ENCODE measurements around the gene C10orf90. TPM values are rescaled to one million over a fixed set of nuclear protein-coding genes. Genes with fewer than 3 reads are reported as not detected.

The C10orf90 gene
- total RNA-seq, 1 donor from 2014 or later: 1.2 TPM

DNA sequence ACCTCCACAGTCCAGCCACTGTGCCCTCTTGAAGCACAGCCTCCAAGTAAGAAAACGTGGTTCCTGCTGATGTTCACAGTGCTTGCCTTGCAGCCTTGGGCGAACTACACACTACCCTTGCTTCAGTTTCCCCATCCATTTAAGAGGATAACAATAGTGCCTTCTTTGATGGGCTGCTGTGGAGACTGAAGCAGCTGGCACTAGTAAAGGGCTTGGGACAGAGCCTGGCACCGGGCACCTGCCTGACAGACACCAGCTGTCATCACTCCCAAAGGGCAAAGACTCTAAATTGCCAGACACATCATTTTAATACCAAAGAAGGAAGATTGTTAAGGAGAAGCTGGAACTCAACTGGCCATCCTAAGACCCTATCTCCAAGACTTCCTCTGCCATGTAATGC is 3.1 kb upstream of the C10orf90 start:
- DNase-seq: no peak

DNA sequence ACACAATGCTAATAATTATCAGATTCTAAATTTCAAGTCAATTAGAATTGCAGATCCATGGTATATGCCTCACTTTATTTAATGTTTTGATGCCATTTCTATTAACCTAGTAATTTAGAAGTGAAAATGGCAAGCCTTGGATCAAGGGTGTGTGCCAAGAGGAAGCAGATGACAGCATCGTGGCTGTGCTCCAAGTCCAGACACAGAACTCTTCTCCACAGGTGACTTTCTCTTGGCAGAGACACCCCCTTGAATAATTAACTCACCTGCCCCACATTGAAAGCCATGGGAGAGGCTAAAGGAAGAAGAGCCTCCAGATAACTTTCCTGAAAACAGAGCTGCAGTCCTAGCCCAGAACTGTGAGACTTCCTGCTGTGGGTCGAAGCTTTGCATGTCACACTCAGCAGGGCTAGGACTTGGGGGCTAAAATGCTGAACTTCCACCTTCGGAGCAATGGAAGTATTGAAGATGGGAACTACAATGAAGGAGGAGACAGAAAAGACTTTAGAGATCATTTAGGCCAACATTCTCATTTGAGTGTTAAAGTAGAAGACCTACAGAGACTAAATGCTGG is 996 bp upstream of the C10orf90 start:
- DNase-seq: no peak

DNA sequence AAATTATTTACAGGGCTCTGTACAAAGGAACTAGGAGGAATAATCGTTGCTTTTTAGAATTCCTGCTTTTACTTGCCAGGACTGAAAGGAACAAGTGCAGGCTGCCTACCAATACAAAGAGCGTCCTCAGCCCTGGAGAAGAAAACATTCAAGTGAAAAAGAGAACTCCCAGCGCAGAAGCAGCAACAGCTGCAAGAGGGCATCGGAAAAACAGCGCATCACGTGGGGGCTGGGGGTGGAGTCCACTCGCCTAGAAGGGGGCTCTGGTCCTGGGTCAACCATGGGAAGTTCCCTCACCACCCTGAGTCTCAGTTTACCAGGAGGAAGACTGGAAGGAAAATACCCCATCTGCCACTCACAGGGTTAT is 385 bp upstream of the C10orf90 start:
- DNase-seq: no peak

DNA sequence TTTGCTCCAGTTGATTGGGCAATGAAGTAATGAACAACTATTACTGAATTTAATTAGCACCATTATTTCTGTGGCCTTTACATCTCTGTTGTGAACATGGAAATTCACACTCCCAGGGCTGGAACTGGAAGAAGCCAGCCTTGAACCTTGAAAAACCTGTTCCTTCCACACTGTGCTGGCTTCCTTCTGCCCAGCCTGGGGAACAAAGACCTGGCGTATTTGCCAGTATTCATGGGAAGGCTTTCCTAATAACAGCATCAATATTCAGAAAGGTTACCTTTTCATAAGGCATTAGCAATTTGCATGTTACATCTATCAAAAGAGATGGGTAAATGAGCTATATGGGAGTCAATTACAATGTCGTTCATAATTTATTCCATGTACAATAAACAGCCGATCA is 1.3 kb downstream of the C10orf90 start:
- DNase-seq: no peak

DNA sequence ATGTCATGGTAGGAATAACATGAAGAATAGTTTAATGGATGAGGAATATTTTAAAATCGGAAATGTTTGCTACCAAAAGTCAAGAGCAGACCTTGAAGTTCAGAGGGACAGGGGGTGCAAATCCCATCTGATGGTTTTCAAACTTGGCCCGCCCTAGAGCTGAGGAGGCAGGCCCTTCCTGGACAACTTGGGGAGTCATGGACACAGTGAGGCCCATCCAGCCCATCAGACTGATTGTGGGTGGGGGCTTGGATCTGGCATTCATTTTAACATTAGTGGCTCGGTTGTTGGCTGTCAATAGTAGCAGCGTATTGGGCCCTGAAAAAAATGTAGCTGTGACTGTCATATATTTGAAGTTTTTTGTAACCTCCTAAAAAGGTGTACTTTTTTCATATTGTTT is 2.0 kb downstream of the C10orf90 start:
- DNase-seq: no peak

DNA sequence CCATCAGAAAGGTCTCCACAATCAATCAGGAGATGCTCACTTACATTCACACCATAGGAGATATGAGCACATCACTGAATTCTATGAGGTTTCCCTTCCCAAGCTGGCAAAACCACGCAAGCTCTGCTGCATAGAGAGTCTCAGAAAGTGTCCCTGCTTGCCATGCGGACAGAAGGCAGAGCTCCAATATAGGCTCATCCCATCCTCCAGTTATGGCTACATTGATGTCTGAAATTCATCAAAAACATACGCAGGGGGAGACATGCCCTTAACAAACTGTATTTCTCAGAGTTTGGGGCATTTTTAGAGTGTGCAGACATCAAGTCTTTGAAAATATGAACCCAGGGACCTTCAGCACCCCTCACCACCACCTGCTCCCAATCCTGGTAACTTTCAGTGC is 2.9 kb downstream of the C10orf90 start:
- no peak for DNase-seq

DNA sequence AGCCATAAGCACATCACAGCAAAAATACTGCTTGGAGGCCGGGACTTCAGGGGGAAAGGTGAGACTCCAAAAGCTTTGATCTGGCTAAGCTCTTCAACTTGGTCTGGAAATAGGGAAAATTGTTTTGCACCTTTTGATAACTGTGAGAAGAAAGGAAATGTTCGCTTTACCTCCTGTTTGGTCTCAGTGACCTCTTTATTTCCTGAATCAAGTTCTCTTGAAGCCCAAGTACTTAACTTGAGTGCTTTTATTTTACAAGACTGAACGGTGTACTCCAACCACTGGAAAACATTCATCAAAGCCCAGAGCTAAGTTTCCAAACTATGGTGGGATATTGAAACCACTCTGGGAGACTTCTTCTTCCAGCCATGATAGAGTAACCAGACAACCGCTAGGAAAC is 5.3 kb downstream of the C10orf90 start:
- DNase-seq: no peak

DNA sequence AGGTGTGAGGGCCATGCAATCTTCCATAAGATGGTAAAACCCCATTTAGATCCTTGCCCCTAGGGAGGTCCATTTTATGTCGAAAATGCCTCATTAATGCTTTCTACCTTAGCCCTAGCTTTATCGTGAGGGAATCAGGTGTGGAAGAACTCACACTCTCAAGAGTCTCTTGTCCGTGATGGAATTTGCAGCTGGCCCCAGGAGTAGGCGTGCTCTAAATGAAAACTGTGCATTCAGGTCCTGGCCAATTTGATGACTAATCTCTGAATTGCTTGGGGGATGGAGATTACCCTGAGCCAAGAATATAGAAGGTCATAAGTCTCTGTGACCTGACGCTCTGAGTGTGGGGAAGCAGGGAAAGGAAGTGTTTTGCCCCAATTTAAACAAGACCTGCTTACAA is 6.6 kb downstream of the C10orf90 start:
- peak; percentile 58 for DNase-seq

DNA sequence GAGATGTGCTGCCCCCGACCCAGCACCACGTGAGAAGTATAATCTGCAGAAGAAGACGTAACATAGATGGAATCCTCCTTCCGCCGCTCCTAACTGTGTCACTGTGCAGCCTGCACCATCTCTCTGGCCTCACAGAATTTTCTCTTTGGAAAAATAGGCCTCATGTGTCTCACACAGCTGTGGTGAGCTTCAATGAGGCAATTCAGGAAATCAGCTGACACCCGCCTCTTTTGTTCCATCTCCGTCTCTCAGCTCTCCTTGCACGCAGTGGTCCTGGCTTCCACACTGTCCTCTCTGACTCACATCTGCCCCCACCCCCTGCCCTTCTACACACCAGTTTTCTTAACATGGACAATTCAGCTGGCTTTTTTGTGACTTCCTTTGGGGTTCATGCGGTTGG is 7.2 kb downstream of the C10orf90 start:
- peak; percentile 89 for DNase-seq

DNA sequence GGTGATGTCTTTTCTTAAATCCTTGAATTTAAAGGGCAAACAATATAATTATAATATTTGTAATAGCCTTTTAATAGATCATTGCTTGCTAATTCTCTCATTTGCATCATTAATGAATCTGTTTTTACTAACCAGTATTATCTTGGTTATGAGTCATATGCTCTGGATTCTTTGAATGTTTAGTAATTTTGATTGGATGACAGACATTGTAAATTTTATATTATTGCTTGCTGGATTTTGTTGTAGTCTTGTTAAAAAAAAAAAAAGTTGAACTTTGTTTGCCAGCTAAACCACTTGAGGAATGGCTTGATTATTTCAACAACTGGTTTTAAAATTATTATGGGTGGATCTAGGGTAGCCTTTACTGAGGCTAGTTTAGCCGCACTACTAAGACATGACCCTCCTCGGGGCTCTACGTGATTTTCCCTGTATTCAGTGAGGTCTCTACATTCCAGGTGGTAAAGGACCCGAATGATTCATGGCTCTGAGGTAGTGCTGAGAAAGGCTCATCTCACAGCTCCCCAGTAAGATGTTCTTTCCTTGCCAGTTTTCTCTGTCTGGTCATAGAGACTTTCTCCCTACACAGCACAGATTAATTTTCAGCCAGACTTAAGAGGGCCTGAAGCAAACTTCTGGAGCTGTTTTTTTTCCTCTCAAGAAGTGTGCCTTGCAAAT is 8.5 kb downstream of the C10orf90 start:
- DNase-seq: peak; percentile 50

DNA sequence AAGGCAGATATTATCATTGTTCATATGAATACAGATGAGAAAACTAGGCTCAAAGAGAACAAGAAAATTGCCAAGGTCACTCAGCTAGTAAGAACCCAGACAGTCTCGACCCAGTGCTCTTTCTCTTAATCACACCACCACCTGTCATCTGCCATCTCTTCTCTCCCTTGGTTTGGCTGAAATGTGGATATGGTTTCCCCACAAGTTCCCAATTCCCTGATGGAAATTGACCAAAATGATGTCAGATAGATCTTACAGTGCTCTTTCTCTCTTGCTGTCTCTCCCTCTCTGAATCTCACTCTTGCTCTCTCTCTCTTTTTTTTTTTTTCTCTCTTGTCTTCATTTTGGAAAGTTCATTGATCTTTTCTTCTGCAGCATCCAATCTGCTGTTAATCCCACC is 9.1 kb downstream of the C10orf90 start:
- no peak for DNase-seq

DNA sequence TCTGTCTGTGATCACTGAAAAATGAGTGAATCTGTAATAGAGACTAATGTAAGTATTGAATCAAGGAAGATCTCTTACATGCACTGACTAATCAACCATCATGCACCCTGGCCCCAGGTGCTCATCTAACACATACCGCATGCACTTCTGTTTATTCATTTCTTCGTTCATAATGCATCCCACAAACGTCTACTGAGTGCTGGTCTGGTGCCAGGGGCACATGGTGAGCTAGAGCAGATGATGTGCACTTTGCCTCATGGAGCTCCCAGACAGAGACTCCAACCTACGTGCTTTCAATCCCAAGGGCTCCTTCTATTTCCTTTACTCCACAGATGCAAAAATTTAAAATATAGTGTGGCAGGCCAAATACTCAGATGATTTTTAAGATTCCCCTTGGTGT is 10.7 kb downstream of the C10orf90 start:
- DNase-seq: no peak

DNA sequence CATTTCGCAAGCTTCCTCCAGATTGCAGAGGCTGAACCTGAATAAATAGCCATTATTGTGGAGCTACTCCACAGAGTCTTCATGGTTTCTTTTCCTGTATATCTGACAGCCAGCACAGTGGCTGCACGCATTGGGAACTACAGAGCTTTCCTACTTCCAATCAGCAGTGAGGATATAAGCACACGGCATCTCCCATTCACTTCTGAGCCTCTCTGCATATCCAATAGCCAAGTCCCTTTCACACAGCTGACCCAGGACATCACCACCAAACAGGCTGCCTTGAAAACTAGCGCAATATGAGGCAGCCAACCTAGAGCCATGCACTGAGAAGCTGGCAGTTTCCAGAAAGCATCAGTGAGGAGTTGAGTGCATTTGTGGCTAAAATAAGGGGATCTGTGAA is 11.6 kb downstream of the C10orf90 start:
- DNase-seq: no peak

DNA sequence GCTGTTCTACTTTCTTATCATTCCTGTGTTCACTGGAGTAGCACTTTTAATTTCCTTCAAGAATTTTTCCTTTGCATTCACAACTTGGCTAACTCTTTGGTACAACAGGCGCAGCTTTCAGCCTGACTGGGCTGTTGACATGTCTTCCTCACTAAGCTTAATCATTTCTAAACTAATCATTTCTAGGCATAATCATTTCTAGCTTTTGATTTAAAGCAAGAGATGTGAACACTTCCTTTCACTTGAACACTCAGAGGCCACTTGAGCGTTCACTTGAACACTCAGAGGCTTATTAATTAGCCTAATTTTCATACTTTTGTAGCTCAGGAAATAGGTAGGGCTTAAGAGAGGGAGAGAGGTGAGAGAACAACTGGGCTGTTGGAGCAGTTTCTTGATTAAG is 15.9 kb downstream of the C10orf90 start:
- DNase-seq: no peak

DNA sequence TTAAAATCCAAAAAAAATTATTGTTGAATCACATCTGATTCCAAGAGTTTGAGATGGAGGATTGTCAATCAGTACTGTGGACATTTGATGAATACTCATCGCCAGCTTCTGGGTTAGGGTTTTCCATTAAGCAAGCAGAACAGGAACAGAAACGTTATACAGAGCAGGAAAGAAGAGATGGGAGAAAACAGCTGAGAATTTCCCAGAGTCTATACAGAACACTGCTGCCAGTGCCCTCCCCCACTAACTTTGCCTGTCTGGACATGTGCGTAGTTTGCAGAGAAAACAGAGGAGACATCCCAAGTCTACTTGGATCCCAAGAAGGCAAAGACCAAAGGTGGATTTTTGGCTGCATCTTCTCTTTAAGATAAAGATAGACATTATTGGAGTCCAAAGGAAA is 19.0 kb downstream of the C10orf90 start:
- DNase-seq: no peak

DNA sequence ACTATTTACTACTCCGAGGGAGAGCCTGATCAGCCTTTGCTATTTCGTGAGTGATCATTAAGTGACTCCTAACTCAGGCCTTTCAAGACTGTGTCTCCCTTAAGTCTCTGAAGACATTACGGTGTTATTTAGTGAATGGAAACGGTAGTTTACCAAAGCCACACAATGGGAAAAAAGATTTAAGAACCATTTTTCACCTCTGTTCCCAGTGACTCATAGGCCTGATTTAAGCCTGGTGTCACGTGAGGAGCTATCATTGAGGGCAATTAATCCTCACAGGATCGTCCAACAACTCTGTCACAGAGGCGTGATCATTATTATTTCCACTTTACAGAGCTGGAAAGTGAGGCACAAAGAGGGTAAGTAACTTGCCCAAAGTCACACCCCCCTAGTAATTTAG is 20.3 kb downstream of the C10orf90 start:
- no peak for DNase-seq

DNA sequence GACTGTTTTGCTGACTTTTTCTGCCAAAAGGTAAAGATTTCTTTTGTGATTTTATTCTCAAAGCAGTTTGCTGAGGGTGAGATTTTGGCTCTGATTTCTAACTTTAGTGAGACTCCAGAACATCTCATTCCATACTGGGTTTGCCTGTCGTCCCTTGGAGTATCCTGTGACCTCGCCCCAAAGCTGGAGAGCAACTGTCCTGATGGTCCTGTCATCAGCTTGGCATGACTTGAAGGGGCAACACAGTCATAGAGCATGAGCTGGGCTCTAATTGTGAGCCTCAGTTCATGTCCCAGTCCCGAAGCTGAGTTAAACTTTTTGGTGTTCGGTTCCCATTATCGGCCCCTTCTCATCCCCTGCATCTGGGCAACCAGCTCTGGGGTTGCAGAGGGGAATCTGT is 23.4 kb downstream of the C10orf90 start:
- no peak for DNase-seq

DNA sequence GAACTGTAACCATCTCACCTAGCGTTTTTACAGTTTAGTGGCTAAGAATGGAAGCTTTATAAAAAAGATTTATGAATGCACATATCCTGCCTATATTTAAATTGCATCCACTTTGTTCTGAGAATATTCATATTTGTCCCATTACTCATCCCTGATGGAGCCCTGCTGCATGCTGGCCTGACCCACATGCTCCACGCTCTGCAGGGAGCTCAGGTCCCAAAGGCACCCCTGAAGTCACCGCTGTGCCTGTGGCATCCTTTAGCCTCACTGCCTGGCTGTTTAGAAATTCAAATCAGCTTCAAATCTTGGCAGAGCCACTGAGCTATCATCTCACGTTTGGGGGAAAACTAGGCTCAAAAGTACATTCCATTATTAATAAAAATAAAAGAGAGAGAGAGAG is 24.4 kb downstream of the C10orf90 start:
- DNase-seq: no peak

DNA sequence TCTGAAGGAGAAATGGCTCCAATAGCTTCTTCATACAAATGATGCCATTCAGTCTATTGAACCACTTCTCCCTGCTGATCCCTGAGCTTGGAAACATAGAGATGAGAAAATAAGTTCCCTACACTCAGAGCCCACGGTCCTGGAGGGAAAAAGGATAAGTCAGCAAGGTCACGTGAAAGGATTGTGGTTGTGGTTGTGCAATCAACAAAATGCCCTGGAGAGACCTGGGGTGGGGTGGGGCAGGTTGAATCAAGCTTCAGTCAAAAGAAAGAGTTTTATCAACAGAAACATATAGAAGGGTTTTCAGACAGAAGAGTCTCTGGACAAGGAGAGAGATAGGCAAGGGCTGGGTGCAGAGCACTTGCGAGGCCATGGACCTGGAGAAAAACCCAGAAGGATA is 30.1 kb downstream of the C10orf90 start:
- no peak for DNase-seq

DNA sequence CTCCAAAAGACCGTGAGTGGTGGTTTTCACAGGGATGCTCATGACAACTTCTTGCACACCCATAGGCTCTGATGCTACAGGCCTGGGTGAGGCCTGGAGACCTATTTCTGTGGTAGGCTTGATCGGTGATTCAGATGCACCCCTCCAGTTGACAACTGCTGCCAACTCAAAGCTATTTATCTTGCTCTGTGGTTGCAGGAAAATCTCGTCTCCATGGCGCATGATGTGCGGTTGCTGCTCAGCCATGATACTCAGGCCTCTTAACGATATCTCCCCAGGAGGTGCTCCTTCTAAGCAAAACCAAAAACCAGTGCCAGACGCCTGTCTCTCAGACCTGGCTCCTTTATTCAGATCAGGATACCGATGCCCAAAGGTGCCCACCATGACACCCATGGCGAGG is 31.4 kb downstream of the C10orf90 start:
- DNase-seq: no peak

DNA sequence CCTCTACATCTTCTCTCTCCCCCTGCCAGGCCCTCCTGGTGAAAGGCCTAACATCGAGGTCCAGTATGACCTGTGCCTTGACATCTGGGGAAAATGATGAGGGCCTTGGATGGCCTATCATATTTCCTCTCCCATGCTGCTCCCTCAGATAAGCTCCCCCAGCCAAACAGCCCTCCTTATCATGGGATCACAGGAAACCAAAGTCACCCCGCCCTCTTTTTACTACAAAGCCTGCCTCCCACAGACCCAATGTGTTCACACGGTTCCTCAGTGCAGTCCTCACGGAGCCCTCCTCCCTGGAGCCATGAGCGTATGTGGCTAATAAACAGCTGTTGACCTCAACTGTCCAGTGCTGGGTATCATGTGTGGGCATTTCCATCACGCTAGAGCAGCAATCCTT is 32.0 kb downstream of the C10orf90 start:
- no peak for DNase-seq

DNA sequence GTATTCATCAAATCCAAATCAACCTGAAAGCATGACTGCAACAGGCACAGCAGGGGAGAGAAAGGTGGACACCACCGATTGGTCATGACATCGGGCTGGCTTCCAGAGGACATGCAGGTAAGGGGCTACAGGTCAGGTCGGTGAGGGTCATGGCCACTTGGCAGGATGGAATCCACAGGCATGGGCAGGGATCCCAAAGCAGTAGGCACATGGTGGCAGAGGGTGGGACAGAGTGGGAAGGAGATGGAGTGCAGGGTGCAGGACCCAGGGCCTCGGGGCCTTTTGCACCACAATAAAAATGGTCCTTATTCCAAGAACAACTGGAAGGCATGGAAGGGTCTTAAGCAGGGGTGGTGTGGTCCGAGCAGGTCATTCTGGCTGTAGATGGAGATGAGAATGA is 33.0 kb downstream of the C10orf90 start:
- no peak for DNase-seq

DNA sequence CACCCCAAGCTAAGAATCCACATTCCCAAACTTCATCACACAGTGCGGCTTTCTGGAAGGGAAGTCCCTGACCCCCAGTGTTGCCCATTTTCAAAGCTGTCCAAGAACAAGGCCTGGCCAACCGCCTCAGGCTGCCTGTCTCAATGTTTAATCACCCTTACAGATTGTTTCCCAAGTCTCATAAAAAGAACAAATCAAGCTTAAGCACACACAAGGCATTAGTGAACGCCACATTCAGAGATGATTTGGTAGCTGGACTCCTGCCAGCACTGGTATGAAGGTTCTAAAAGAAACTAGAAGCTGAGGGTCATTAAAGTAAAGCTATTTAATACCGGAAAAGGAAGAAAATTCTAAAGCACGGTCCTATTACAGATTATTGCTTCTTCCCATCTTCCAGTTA is 35.6 kb downstream of the C10orf90 start:
- no peak for DNase-seq

DNA sequence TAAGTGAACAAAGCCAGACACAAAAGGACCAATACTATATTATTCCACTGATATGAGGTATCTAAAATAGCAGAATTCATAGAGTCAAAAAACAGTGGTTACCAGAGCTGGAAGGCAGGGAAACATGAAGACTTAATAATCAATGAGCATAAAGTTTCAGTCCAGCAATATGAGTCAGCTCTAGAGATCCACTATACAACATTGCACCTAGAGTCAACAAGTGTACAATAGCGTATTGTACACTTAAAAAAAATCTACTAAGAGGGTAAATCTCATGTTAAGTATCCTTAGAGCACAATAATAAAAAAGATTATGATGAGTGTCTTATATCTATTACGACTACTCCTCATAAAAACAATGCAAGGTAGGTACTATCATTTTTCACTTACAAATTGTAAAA is 36.1 kb downstream of the C10orf90 start:
- no peak for DNase-seq

DNA sequence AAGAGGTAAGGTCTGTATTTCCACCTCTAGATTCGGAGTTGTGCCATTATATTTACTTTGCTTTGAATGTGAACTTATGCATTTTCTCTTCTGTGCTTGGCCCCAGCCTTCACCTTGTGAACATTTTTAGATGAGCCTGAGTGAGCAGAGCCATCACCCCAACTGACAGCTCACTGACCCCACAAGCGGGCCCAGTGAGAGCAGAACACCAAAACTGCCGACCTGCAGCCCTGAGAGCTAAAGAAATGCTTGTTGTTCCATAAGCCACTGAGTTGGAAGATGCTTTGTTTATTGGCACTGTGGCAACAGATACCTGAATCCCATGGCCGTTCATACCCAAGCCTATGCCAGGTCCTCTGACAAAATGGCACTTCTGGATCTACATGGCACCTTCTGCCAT is 37.8 kb downstream of the C10orf90 start:
- no peak for DNase-seq

All from skin of body (tissue), 2 donors.